Thyroid gland (tissue), 4 donors: Measurements from ENCODE around the gene SEC63. TPM values are rescaled to one million over a fixed set of nuclear protein-coding genes. Genes with fewer than 3 reads are reported as not detected.

ENCODE experiments used
- DNase-seq, 2 donors: peaks; one replicate each; pipeline ENCODE4 v3.0.0-alpha.2; 2019
- H3K27ac ChIP-seq, 3 donors: fragments of 200-600 bp; sonication (generic); 1 replicate in 2 of 3; 2 replicates in 1 of 3; pipeline ENCODE4 v1.5.1; 2016 to 2019; ENCODE audit warnings: mild to moderate bottlenecking in 1 of 3, moderate library complexity in 1 of 3
- H3K27me3 ChIP-seq: fragments of 200-600 bp; sonication (generic); one replicate; pipeline ENCODE4 v1.5.1; 2019
- H3K36me3 ChIP-seq, 2 donors: fragments of 200-600 bp; sonication (generic); one replicate each; pipeline ENCODE4 v1.5.1; 2016 to 2019
- H3K4me1 ChIP-seq, 2 donors: fragments of 200-600 bp; sonication (generic); one replicate each; pipeline ENCODE4 v1.5.1; 2017 to 2019
- H3K4me3 ChIP-seq, 3 donors: fragments of 200-600 bp; sonication (generic); replicated peaks in 1 of 3; 1 replicate in 2 of 3; 2 replicates in 1 of 3; pipeline ENCODE4 v1.5.1; 2016; ENCODE audit warnings: mild to moderate bottlenecking in 1 of 3
- H3K9me3 ChIP-seq: fragments of 200-600 bp; sonication (generic); one replicate; pipeline ENCODE4 v1.5.1; 2017
- CTCF ChIP-seq, 6 experiments: fragments of 200-600 bp in 3 of 6; fragments of 450-650 bp in 3 of 6; sonication (generic) in 3 of 6; IDR thresholded peaks; one replicate each; pipeline ENCODE4 v1.5.1; 2016 to 2019; ENCODE audit warnings: antibody characterized with exemption in 6 of 6, mild to moderate bottlenecking in 2 of 6, inconsistent platforms in 1 of 6, moderate library complexity in 1 of 6
- POLR2A ChIP-seq, 2 donors: fragments of 450-650 bp; IDR thresholded peaks; one replicate each; pipeline ENCODE4 v1.6.1; 2017; ENCODE audit warnings: antibody characterized with exemption in 2 of 2, mild to moderate bottlenecking in 2 of 2, moderate library complexity in 1 of 2
- WGBS, 2 donors: methylation state at CpG; one replicate each; pipeline ENCODE4 v1.1.5; 2017; 5-methylcytosine and 5-hydroxymethylcytosine counted together
- intact Hi-C: fragments of 100-400 bp; cut with DNase I; formaldehyde crosslinking; loops from one replicate; pipeline ENCODE4 v1.15.1; 2023
- total RNA-seq, 4 donors: library from RNA; depleted of rRNA; stranded (reverse); fragments of >200 nt; gene quantifications; one replicate each; pipeline ENCODE4 v1.2.3, GENCODE V29; 2016

Gene SEC63
- total RNA-seq, 4 donors from 2014 or later = 47.1 to 95.5 (median 68.3) TPM

GRCh38 chr6:107849325-107849724, 108.7 kb downstream of the SEC63 start:
- no peak overlapping the region for H3K27ac ChIP-seq
- intact Hi-C loops = loop anchor here (10.0 kb wide), 2 partner anchors 145 to 175 kb away; no protein-coding TSS in a partner anchor
- no peak for TF ChIP-seq POLR2A (IDR thresholded peaks at IDR 0.05)
- TF ChIP-seq CTCF (IDR thresholded peaks at IDR 0.05) = no peak
- no peaks in the 10 kb centered on the region for H3K9me3 ChIP-seq
- H3K4me1 ChIP-seq = peaks cover 4 to 6% of the 10 kb centered on the region in 2 donors
- H3K27me3 ChIP-seq = no peaks in the 10 kb centered on the region
- no peak for DNase-seq
- H3K36me3 ChIP-seq = no peaks in the 10 kb centered on the region
- H3K4me3 ChIP-seq = no peak overlapping the region
- WGBS, 2 donors = 81 to 83% methylated on average over 6 of the region's 6 CpGs

- TF ChIP-seq CTCF (IDR thresholded peaks at IDR 0.05) = peak; percentile 71 to 96 (median 93)
- TF ChIP-seq POLR2A (IDR thresholded peaks at IDR 0.05) = no peak
- 13 to 15% methylated on average over 27 to 35 of the region's 52 CpGs for WGBS, 2 donors
- intact Hi-C loops = loop anchor here (10.0 kb wide), 2 partner anchors 143 to 173 kb away; no protein-coding TSS in a partner anchor
Observed at GRCh38 chr6:107847844-107848802, 109.9 kb downstream of the SEC63 start.

GRCh38 chr6:107846262-107846795, 111.7 kb downstream of the SEC63 start:
- no peaks in the 10 kb centered on the region for H3K9me3 ChIP-seq
- DNase-seq = no peak
- intact Hi-C loops = loop anchor here (10.0 kb wide), 2 partner anchors 142 to 172 kb away; no protein-coding TSS in a partner anchor
- 56 to 63% methylated on average over 3 to 4 of the region's 4 CpGs for WGBS, 2 donors
- no peaks in the 10 kb centered on the region for H3K27me3 ChIP-seq
- H3K36me3 ChIP-seq = no peaks in the 10 kb centered on the region
- no peak overlapping the region for H3K27ac ChIP-seq
- H3K4me3 ChIP-seq = no peak overlapping the region
- TF ChIP-seq CTCF (IDR thresholded peaks at IDR 0.05) (no peak), POLR2A (IDR thresholded peaks at IDR 0.05) (no peak)
- peaks cover 16 to 33% of the 10 kb centered on the region in 2 donors for H3K4me1 ChIP-seq

More at GRCh38 chr6:107847844-107848802, 109.9 kb downstream of the SEC63 start:
- Histone ChIP-seq H3K9me3 (no peaks in the 10 kb centered on the region), H3K36me3 (no peaks in the 10 kb centered on the region), H3K4me3 (peak overlapping the region in 2 of 3 donors; percentile 32 to 38), H3K4me1 (peaks cover 10 to 15% of the 10 kb centered on the region in 2 donors), H3K27ac (no peak overlapping the region), H3K27me3 (no peaks in the 10 kb centered on the region)
- DNase-seq = peak; percentile 83 to 89

GRCh38 chr6:107845777-107846176, 112.2 kb downstream of the SEC63 start:
- H3K27ac ChIP-seq = no peak overlapping the region
- intact Hi-C loops = loop anchor here (10.0 kb wide), 2 partner anchors 141 to 171 kb away; no protein-coding TSS in a partner anchor
- DNase-seq = no peak
- no peaks in the 10 kb centered on the region for H3K36me3 ChIP-seq
- no peak overlapping the region for H3K4me3 ChIP-seq
- H3K27me3 ChIP-seq = no peaks in the 10 kb centered on the region
- H3K9me3 ChIP-seq = no peaks in the 10 kb centered on the region
- 92 to 96% methylated on average over 7 of the region's 7 CpGs for WGBS, 2 donors
- H3K4me1 ChIP-seq = peaks cover 16 to 33% of the 10 kb centered on the region in 2 donors
- TF ChIP-seq POLR2A (IDR thresholded peaks at IDR 0.05) = no peak
- TF ChIP-seq CTCF (IDR thresholded peaks at IDR 0.05) = no peak
